Chondrocyte (in vitro differentiated cells): ENCODE data around the gene LYZ. TPM values are rescaled to one million over a fixed set of nuclear protein-coding genes. Genes with fewer than 3 reads are reported as not detected.

ENCODE experiments used
- DNase-seq: peaks from one replicate; pipeline ENCODE4 v3.0.0; 2021; ENCODE audit warnings: mixed read lengths, low spot score
- H3K27ac Mint-ChIP-seq: one replicate; pipeline ENCODE4 v1.8.0; 2021; ENCODE audit warnings: mild to moderate bottlenecking, moderate library complexity, mixed read lengths; ENCODE audit not compliant: unreplicated experiment
- H3K27me3 Mint-ChIP-seq: 2 replicates; pipeline ENCODE4 v1.8.0; 2021; ENCODE audit warnings: low read depth, mixed read lengths
- H3K36me3 Mint-ChIP-seq: 2 replicates; pipeline ENCODE4 v1.8.0; 2021; ENCODE audit warnings: low read depth, mixed read lengths
- H3K4me1 Mint-ChIP-seq: 2 replicates; pipeline ENCODE4 v1.8.0; 2021; ENCODE audit warnings: low read depth, mild to moderate bottlenecking, mixed read lengths
- H3K4me3 Mint-ChIP-seq: one replicate; pipeline ENCODE4 v1.8.0; 2021; ENCODE audit warnings: mild to moderate bottlenecking, moderate library complexity, mixed read lengths; ENCODE audit not compliant: unreplicated experiment
- H3K9me3 Mint-ChIP-seq: 2 replicates; pipeline ENCODE4 v1.8.0; 2021; ENCODE audit warnings: low read depth, mixed read lengths
- total RNA-seq: library from RNA; stranded (reverse); gene quantifications from 3 replicates; pipeline ENCODE4 v1.2.1, GENCODE V29; 2021
- TF ChIP-seq, protein P1 (sequence below): fragments of 200-600 bp; sonication (generic); IDR thresholded peaks from 2 replicates; pipeline ENCODE4 v1.5.0; 2021; ENCODE audit warnings: antibody characterized with exemption, mild to moderate bottlenecking, moderate library complexity

LYZ gene
- total RNA-seq, 1 donor from 2014 or later = not detected

GRCh38 chr12:69401940-69402339, 53.8 kb downstream of the LYZ start:
- Mint-ChIP-seq H3K36me3 (peaks cover 7% of the 10 kb centered on the region), H3K9me3 (peaks cover 11% of the 10 kb centered on the region), H3K27me3 (no peaks in the 10 kb centered on the region), H3K27ac (no peak overlapping the region), H3K4me1 (peaks cover 48% of the 10 kb centered on the region), H3K4me3 (no peak overlapping the region)
- TF ChIP-seq, protein P1, sequence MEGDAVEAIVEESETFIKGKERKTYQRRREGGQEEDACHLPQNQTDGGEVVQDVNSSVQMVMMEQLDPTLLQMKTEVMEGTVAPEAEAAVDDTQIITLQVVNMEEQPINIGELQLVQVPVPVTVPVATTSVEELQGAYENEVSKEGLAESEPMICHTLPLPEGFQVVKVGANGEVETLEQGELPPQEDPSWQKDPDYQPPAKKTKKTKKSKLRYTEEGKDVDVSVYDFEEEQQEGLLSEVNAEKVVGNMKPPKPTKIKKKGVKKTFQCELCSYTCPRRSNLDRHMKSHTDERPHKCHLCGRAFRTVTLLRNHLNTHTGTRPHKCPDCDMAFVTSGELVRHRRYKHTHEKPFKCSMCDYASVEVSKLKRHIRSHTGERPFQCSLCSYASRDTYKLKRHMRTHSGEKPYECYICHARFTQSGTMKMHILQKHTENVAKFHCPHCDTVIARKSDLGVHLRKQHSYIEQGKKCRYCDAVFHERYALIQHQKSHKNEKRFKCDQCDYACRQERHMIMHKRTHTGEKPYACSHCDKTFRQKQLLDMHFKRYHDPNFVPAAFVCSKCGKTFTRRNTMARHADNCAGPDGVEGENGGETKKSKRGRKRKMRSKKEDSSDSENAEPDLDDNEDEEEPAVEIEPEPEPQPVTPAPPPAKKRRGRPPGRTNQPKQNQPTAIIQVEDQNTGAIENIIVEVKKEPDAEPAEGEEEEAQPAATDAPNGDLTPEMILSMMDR = no peak
- no peak for DNase-seq

Other genes with a start within 250 kb of the LYZ start
- 50.3 to 55.9 TPM (median 51.6 TPM) in 3 replicates for gene CPSF6, start 108.8 kb upstream of the LYZ start, total RNA-seq
- gene YEATS4, start 11.4 kb downstream of the LYZ start, total RNA-seq = 13.5 to 16.3 TPM (median 14.2 TPM) in 3 replicates
- gene FRS2, start 122.0 kb downstream of the LYZ start, total RNA-seq = 45.1 to 52.7 TPM (median 46.9 TPM) in 3 replicates
- 142 to 163 TPM (median 150 TPM) in 3 replicates for gene CCT2, start 237.1 kb downstream of the LYZ start, total RNA-seq